Osteoblast (primary cell): ENCODE data around the gene CGNL1. TPM values are rescaled to one million over a fixed set of nuclear protein-coding genes. Genes with fewer than 3 reads are reported as not detected.

Experiments
- DNase-seq: peaks from one replicate; pipeline ENCODE4 v3.0.0; 2011; ENCODE audit warnings: low spot score, mixed read lengths; ENCODE audit not compliant: insufficient read length; ENCODE audit errors: missing footprints
- H2AFZ ChIP-seq: 2 replicates; pipeline ENCODE4 v1.6.0; 2011; ENCODE audit warnings: mild to moderate bottlenecking, low read length
- H3K27ac ChIP-seq: 2 replicates; pipeline ENCODE4 v1.5.1; 2011; ENCODE audit warnings: mild to moderate bottlenecking, low read depth, low read length, moderate library complexity
- H3K27me3 ChIP-seq: 2 replicates; pipeline ENCODE4 v1.6.0; 2012; ENCODE audit warnings: mild to moderate bottlenecking, control low read depth, inconsistent platforms, low read length, moderate library complexity; ENCODE audit not compliant: insufficient read depth
- H3K36me3 ChIP-seq: 2 replicates; pipeline ENCODE4 v1.5.1; 2011; ENCODE audit warnings: mild to moderate bottlenecking, low read length, control low read depth, moderate library complexity; ENCODE audit not compliant: insufficient read depth
- H3K4me1 ChIP-seq: 2 replicates; pipeline ENCODE4 v1.5.1; 2011; ENCODE audit warnings: mild to moderate bottlenecking, low read length, control low read depth, moderate library complexity; ENCODE audit not compliant: insufficient read depth
- H3K4me2 ChIP-seq: 2 replicates; pipeline ENCODE4 v1.6.0; 2011; ENCODE audit warnings: mild to moderate bottlenecking, low read length; ENCODE audit not compliant: insufficient read depth
- H3K4me3 ChIP-seq: fragments of 200-600 bp; sonication (generic); 3 replicates; pipeline ENCODE4 v1.5.1; 2012; ENCODE audit warnings: mild to moderate bottlenecking, low read length, inconsistent platforms; ENCODE audit not compliant: insufficient read depth
- H3K79me2 ChIP-seq: 2 replicates; pipeline ENCODE4 v1.6.0; 2012; ENCODE audit warnings: mild to moderate bottlenecking, low read length, control low read depth, inconsistent platforms; ENCODE audit not compliant: insufficient read depth
- H3K9me3 ChIP-seq: 2 replicates; pipeline ENCODE4 v1.5.1; 2011; ENCODE audit warnings: low read depth, low read length, control low read depth
- H4K20me1 ChIP-seq: 2 replicates; pipeline ENCODE4 v1.6.0; 2012; ENCODE audit warnings: mild to moderate bottlenecking, low read length, control low read depth; ENCODE audit not compliant: insufficient read depth
- total RNA-seq: library from RNA; depleted of rRNA; stranded (reverse); fragments of >200 nt; gene quantifications from 2 replicates; pipeline ENCODE4 v1.2.3, GENCODE V29; 2012
- TF ChIP-seq, protein P1 (sequence below): IDR thresholded peaks from 2 replicates; pipeline ENCODE4 v1.5.1; 2011; ENCODE audit warnings: mild to moderate bottlenecking, low read depth, low read length, moderate library complexity; ENCODE audit errors: extremely low read depth

CGNL1 gene
- total RNA-seq, 1 donor = 1.1 TPM

DNA sequence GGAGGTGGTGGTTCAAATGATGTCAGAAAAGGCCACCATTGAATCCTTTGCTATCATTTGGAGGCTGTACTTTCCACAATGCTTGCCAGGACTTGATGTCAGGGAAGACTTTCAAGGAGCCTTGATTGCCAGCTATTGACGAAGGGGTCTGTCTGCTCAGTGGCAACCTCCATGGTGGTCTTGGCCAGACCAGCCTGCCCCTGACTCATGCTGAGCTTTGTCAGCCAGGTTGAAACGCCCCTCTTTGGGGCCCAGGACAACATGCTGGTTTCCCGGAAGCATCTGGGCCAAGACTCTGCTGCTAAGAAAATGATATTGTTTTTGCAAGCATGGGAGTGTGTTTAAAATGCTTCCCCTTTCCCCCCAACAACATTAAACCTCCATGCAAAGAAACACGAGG is 26.7 kb downstream of the CGNL1 start:
- Histone ChIP-seq H3K9me3 (no peaks in the 10 kb centered on the region), H3K4me1 (peaks cover 8% of the 10 kb centered on the region), H3K27me3 (peaks cover 21% of the 10 kb centered on the region), H3K79me2 (no peaks in the 10 kb centered on the region), H3K27ac (no peak overlapping the region), H2AFZ (no peak overlapping the region), H3K4me2 (no peak overlapping the region), H3K36me3 (no peaks in the 10 kb centered on the region), H3K4me3 (no peak overlapping the region), H4K20me1 (no peaks in the 10 kb centered on the region)
- DNase-seq = no peak
- TF ChIP-seq, protein P1, sequence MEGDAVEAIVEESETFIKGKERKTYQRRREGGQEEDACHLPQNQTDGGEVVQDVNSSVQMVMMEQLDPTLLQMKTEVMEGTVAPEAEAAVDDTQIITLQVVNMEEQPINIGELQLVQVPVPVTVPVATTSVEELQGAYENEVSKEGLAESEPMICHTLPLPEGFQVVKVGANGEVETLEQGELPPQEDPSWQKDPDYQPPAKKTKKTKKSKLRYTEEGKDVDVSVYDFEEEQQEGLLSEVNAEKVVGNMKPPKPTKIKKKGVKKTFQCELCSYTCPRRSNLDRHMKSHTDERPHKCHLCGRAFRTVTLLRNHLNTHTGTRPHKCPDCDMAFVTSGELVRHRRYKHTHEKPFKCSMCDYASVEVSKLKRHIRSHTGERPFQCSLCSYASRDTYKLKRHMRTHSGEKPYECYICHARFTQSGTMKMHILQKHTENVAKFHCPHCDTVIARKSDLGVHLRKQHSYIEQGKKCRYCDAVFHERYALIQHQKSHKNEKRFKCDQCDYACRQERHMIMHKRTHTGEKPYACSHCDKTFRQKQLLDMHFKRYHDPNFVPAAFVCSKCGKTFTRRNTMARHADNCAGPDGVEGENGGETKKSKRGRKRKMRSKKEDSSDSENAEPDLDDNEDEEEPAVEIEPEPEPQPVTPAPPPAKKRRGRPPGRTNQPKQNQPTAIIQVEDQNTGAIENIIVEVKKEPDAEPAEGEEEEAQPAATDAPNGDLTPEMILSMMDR = no peak

DNA sequence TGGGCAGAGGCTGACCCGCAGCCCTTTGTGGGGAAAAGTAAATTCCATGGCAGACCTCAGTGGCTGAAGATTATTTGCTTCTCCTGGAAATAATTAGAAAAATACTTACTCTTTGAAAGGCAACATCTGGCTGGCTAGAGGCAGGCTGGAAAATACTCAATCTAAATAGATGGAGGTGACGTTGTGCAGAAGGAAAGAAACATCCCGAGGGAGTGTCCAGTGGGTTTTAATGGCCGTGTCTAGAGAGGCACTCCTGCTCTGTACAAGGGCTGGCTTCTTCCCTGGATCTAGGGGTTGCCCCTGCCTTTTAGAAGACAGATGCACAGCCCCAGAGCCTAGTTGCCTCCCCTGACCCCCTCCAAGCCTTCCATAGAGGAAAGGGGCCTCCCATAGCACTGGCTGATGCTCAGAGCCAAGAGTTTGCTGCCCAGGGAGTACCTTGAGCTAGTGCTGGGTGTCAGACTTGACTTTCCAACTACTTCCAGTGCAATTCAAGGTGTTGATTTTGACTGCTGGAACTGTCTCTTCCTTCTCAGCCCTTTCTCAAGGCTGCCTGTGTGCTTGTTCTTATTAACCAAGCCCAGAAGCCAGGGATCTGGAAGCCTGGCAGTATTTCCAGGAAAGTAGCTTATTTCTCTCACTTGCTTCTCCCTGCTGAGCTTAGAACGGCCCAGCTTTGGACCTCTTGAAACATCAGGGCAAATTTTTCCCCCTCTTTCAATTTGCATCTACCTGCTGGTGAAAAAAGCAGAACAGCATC is 27.4 kb downstream of the CGNL1 start:
- Histone ChIP-seq H3K9me3 (no peaks in the 10 kb centered on the region), H3K4me1 (peaks cover 8% of the 10 kb centered on the region), H4K20me1 (no peaks in the 10 kb centered on the region), H3K27ac (no peak overlapping the region), H3K27me3 (peaks cover 21% of the 10 kb centered on the region), H3K79me2 (no peaks in the 10 kb centered on the region), H3K4me3 (no peak overlapping the region), H2AFZ (no peak overlapping the region), H3K4me2 (no peak overlapping the region), H3K36me3 (no peaks in the 10 kb centered on the region)
- TF ChIP-seq, protein P1 = no peak
- no peak for DNase-seq

DNA sequence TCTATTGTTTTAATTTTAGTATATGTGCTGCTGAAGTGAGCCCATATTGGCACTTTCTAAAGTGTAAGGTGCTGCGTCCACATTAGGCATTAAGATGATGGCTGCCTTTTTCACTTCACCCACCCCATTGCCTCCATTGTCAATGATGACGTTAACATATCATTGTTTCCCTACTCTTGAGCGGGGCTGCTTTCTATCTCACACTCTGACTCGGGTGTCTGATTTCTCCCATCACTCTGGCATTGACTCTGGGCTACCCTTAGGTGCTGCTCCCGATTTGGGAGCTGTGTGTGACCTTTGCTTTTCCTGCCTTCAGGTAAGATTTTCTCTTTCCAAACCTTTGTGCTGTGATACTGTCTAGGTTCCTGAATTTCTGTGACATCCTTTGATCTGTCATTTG is 28.8 kb downstream of the CGNL1 start:
- no peaks in the 10 kb centered on the region for H3K9me3 ChIP-seq
- TF ChIP-seq, protein P1 = no peak
- DNase-seq = no peak
- no peaks in the 10 kb centered on the region for H3K36me3 ChIP-seq
- peaks cover 8% of the 10 kb centered on the region for H3K4me1 ChIP-seq
- no peak overlapping the region for H3K4me2 ChIP-seq
- no peak overlapping the region for H3K27ac ChIP-seq
- no peaks in the 10 kb centered on the region for H4K20me1 ChIP-seq
- H3K27me3 ChIP-seq = peaks cover 33% of the 10 kb centered on the region
- no peak overlapping the region for H3K4me3 ChIP-seq
- no peaks in the 10 kb centered on the region for H3K79me2 ChIP-seq
- H2AFZ ChIP-seq = no peak overlapping the region

- Histone ChIP-seq H2AFZ (no peak overlapping the region), H3K79me2 (no peaks in the 10 kb centered on the region), H4K20me1 (no peaks in the 10 kb centered on the region), H3K4me3 (no peak overlapping the region), H3K9me3 (no peaks in the 10 kb centered on the region), H3K27ac (no peak overlapping the region), H3K27me3 (peaks cover 36% of the 10 kb centered on the region), H3K36me3 (no peaks in the 10 kb centered on the region), H3K4me2 (no peak overlapping the region), H3K4me1 (peaks cover 6% of the 10 kb centered on the region)
- DNase-seq = no peak
- TF ChIP-seq, protein P1 = no peak
Observed at GRCh38 chr15:57406062-57406772, 29.9 kb downstream of the CGNL1 start.
